GM12878 (cell line): ENCODE data around the gene ASMTL. TPM values are rescaled to one million over a fixed set of nuclear protein-coding genes. Genes with fewer than 3 reads are reported as not detected.

ENCODE experiments used
- BCL11A ChIP-seq: IDR thresholded peaks from 2 replicates; pipeline ENCODE4 v1.6.1; 2011; ENCODE audit warnings: low read depth, low read length
- BRCA1 ChIP-seq: IDR thresholded peaks from 2 replicates; pipeline ENCODE4 v1.6.1; 2011; ENCODE audit warnings: low read depth, low read length, improper control_type of control experiment
- CBX5 ChIP-seq: sonication (generic); IDR thresholded peaks from 2 replicates; pipeline ENCODE4 v1.6.1; 2016; ENCODE audit warnings: low read depth, moderate library complexity, mild to moderate bottlenecking, inconsistent platforms
- CHD1 ChIP-seq: IDR thresholded peaks from 2 replicates; pipeline ENCODE4 v1.6.1; 2012; ENCODE audit warnings: low read depth, low read length, improper control_type of control experiment
- E2F8 ChIP-seq: fragments of 450-650 bp; IDR thresholded peaks from 2 replicates; pipeline ENCODE4 v1.6.1; 2018; ENCODE audit warnings: mild to moderate bottlenecking, low read depth, moderate library complexity; ENCODE audit not compliant: partially characterized antibody
- ELK1 ChIP-seq: IDR thresholded peaks from 2 replicates; pipeline ENCODE4 v1.6.1; 2012; ENCODE audit warnings: low read depth, low read length, improper control_type of control experiment
- ESRRA ChIP-seq: IDR thresholded peaks from 2 replicates; pipeline ENCODE4 v1.6.1; 2012; ENCODE audit warnings: mild to moderate bottlenecking, low read length, improper control_type of control experiment
- EZH2 ChIP-seq: IDR thresholded peaks from 2 replicates; pipeline ENCODE4 v1.6.1; 2012; ENCODE audit warnings: low read depth, mild to moderate bottlenecking, control low read depth, inconsistent platforms, low read length, borderline replicate concordance; ENCODE audit not compliant: control insufficient read depth
- FOXM1 ChIP-seq: IDR thresholded peaks from 2 replicates; pipeline ENCODE4 v1.6.1; 2012; ENCODE audit warnings: low read depth, mild to moderate bottlenecking, inconsistent platforms, low read length, moderate library complexity
- GATAD2B ChIP-seq: fragments of 450-650 bp; conservative IDR thresholded peaks from 2 replicates; pipeline ENCODE4 v1.6.1; 2017; ENCODE audit warnings: low read depth, mild to moderate bottlenecking, moderate library complexity
- HCFC1 ChIP-seq: fragments of 150-350 bp; IDR thresholded peaks from 2 replicates; pipeline ENCODE4 v1.6.1; 2014; ENCODE audit warnings: low read length
- IKZF2 ChIP-seq, 2 experiments: fragments of 450-650 bp; IDR thresholded peaks; 2 replicates each; pipeline ENCODE4 v1.6.1; 2017; ENCODE audit warnings: mild to moderate bottlenecking in 2 of 2, moderate library complexity in 2 of 2
- JUND ChIP-seq: IDR thresholded peaks from 2 replicates; pipeline ENCODE4 v1.6.1; 2012; ENCODE audit warnings: low read depth, mild to moderate bottlenecking, low read length, improper control_type of control experiment, moderate library complexity
- MAX ChIP-seq: IDR thresholded peaks from 2 replicates; pipeline ENCODE4 v1.6.1; 2012; ENCODE audit warnings: low read depth, low read length, improper control_type of control experiment
- MYC ChIP-seq: IDR thresholded peaks from 2 replicates; pipeline ENCODE4 v1.6.1; 2011; ENCODE audit warnings: mild to moderate bottlenecking, low read length, moderate library complexity, inconsistent platforms; ENCODE audit not compliant: insufficient read depth, insufficient replicate concordance, insufficient read length, severe bottlenecking
- NFYA ChIP-seq: IDR thresholded peaks from 2 replicates; pipeline ENCODE4 v1.6.1; 2011; ENCODE audit warnings: low read depth, mild to moderate bottlenecking, low read length, improper control_type of control experiment, borderline replicate concordance
- NR2C1 ChIP-seq: fragments of 450-650 bp; IDR thresholded peaks from 2 replicates; pipeline ENCODE4 v1.6.1; 2017; ENCODE audit warnings: antibody characterized with exemption, mild to moderate bottlenecking, moderate library complexity
- RUNX3 ChIP-seq: IDR thresholded peaks from 2 replicates; pipeline ENCODE4 v1.6.1; 2012; ENCODE audit warnings: low read length, inconsistent platforms
- SIN3A ChIP-seq: IDR thresholded peaks from 2 replicates; pipeline ENCODE4 v1.6.1; 2012; ENCODE audit warnings: low read depth, low read length, improper control_type of control experiment
- SMAD5 ChIP-seq: IDR thresholded peaks from 2 replicates; pipeline ENCODE4 v1.6.1; 2016; ENCODE audit warnings: antibody characterized with exemption, low read depth
- TARDBP ChIP-seq: IDR thresholded peaks from 2 replicates; pipeline ENCODE4 v1.6.1; 2016; ENCODE audit warnings: borderline replicate concordance
- ZNF24 ChIP-seq: fragments of 450-650 bp; IDR thresholded peaks from 2 replicates; pipeline ENCODE4 v1.6.1; 2017; ENCODE audit warnings: antibody characterized with exemption, mild to moderate bottlenecking
- ZNF274 ChIP-seq: IDR thresholded peaks from one replicate; pipeline ENCODE4 v1.8.0; 2011; ENCODE audit not compliant: insufficient read length, insufficient read depth
- ZSCAN29 ChIP-seq: fragments of 450-650 bp; IDR thresholded peaks from 2 replicates; pipeline ENCODE4 v1.6.1; 2017; ENCODE audit warnings: mild to moderate bottlenecking, moderate library complexity
- polyA plus RNA-seq, 11 experiments: library from polyadenylated mRNA; depleted of rRNA in 4 of 11; unstranded in 6 of 11; stranded (reverse) in 5 of 11; fragments of >200 nt; fragmentation: Nextera tagmentation in 4 of 11; fragmentation: Illumina TruSeq in 1 of 11; extraction: Ambion mirVana in 4 of 11; extraction: Trizol in 1 of 11; gene quantifications; 1 replicate in 1 of 11; 2 replicates in 10 of 11; pipeline versions ENCODE4 v1.2.1 to v1.2.3, GENCODE V29; 2011 to 2016; ENCODE audit warnings: inconsistent platforms in 2 of 11, missing spikeins in 2 of 11, low read depth in 1 of 11
- total RNA-seq, 4 experiments: library from RNA; depleted of rRNA in 3 of 4; stranded (reverse); fragments of >200 nt in 3 of 4; fragmentation: Illumina TruSeq in 1 of 4; extraction: Trizol in 1 of 4; gene quantifications; 2 replicates each; pipeline versions ENCODE4 v1.2.1 to v1.2.3, GENCODE V29; 2013 to 2021

The ASMTL gene
- total and polyA plus RNA-seq, 10 of the 15 experiments (the other 5 are each of a cell fraction or from before 2014, with no cell fraction given), result 1.6 to 51.9 (median 32.1) TPM

- no peak for TF ChIP-seq JUND
- no peak for TF ChIP-seq EZH2
- TF ChIP-seq FOXM1, result no peak
- no peak for TF ChIP-seq MYC
- TF ChIP-seq ZNF24, result peak; percentile 100
- TF ChIP-seq NFYA, result no peak
- TF ChIP-seq IKZF2 (IDR thresholded peaks at IDR 0.05), result peak in 1 of 2 experiments; percentile 72; a peak in 3 of 4 replicates
- no peak for TF ChIP-seq ELK1
- no peak; the same call in 1 of the 2 replicates for TF ChIP-seq NR2C1
- peak; percentile 76 for TF ChIP-seq GATAD2B
- peak; percentile 79; the same call in 1 of the 2 replicates for TF ChIP-seq CBX5
- no peak for TF ChIP-seq BCL11A
- TF ChIP-seq RUNX3, result peak; percentile 86
- no peak for TF ChIP-seq ESRRA
- no peak for TF ChIP-seq HCFC1
- TF ChIP-seq ZNF274, result no peak
- no peak for TF ChIP-seq SIN3A
- TF ChIP-seq ZSCAN29, result no peak
- TF ChIP-seq MAX, result no peak
- TF ChIP-seq CHD1, result no peak
- TF ChIP-seq BRCA1, result no peak
- no peak for TF ChIP-seq TARDBP
- no peak for TF ChIP-seq E2F8
- TF ChIP-seq SMAD5, result no peak
These were observed 39.2 kb upstream of the ASMTL start (continued) for GRCh38 chrX:1491851-1492349.
